Mesodermal cell (in vitro differentiated cells): ENCODE results near the gene SORCS2.

Source experiments
- H3K27ac ChIP-seq: 2 replicates; pipeline ENCODE4 v1.7.0; 2013; ENCODE audit warnings: mild to moderate bottlenecking, low read depth, low read length, moderate library complexity; ENCODE audit not compliant: severe bottlenecking
- H3K36me3 ChIP-seq: 2 replicates; pipeline ENCODE4 v1.7.1; 2013; ENCODE audit warnings: mild to moderate bottlenecking, low read length, moderate library complexity; ENCODE audit not compliant: control insufficient read depth, insufficient read depth
- H3K4me1 ChIP-seq: one replicate; pipeline ENCODE4 v1.7.1; 2013; ENCODE audit warnings: mild to moderate bottlenecking, low read length; ENCODE audit not compliant: insufficient read depth, control insufficient read depth, poor library complexity, severe bottlenecking
- H3K4me3 ChIP-seq: 2 replicates; pipeline ENCODE4 v1.7.0; 2013; ENCODE audit warnings: low read length, control low read depth, mild to moderate bottlenecking; ENCODE audit not compliant: insufficient read depth, poor library complexity, severe bottlenecking; ENCODE audit errors: extremely low read depth
- H3K9me3 ChIP-seq: 2 replicates; pipeline ENCODE4 v1.7.1; 2013; ENCODE audit warnings: mild to moderate bottlenecking, low read length, moderate library complexity; ENCODE audit not compliant: control insufficient read depth
- WGBS, 2 experiments: methylation state at CpG; one replicate each; pipeline ENCODE4 v1.1.5; 2013; ENCODE audit warnings: missing lambda C conversion rate in 2 of 2; ENCODE audit not compliant: insufficient coverage in 2 of 2; 5-methylcytosine and 5-hydroxymethylcytosine counted together

The SORCS2 gene

DNA sequence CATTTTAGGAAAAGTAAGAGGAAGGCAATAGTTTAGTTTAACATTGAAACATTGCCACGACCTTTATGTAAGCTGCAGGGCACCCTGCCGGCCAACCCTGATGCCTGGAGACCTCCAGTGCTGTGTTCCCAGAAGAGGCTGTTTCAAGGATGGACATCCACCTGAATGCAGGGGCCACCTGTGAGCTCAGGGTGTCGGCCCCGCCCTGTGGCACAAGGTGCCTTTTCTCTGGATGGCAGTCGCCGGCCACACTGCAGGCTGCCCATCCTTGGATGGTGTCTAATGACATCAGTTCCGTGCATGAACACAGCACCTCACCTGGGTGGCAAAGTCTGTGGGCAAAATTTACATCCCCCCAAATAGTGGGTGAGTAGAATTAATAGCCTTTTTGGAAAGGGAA is 567.3 kb downstream of the SORCS2 start:
- no peak overlapping the region for H3K27ac ChIP-seq
- H3K9me3 ChIP-seq = no peaks in the 10 kb centered on the region
- no peak overlapping the region for H3K4me3 ChIP-seq
- H3K36me3 ChIP-seq = peaks cover 60% of the 10 kb centered on the region
- 95 to 98% methylated on average over 6 to 7 of the region's 7 CpGs for WGBS, 2 experiments
- no peaks in the 10 kb centered on the region for H3K4me1 ChIP-seq

GRCh38 chr4:7760228-7760627 is 567.9 kb downstream of the SORCS2 start:
- Histone ChIP-seq H3K4me1 (no peaks in the 10 kb centered on the region), H3K9me3 (no peaks in the 10 kb centered on the region), H3K36me3 (peaks cover 64% of the 10 kb centered on the region), H3K27ac (no peak overlapping the region), H3K4me3 (no peak overlapping the region)
- 96 to 100% methylated on average over 5 to 8 of the region's 9 CpGs for WGBS, 2 experiments

- no peak overlapping the region for H3K4me3 ChIP-seq
- WGBS, 2 experiments = 89% methylated on average over 13 of the region's 16 CpGs
- H3K36me3 ChIP-seq = peaks cover 69% of the 10 kb centered on the region
- H3K4me1 ChIP-seq = no peaks in the 10 kb centered on the region
- H3K9me3 ChIP-seq = no peaks in the 10 kb centered on the region
- H3K27ac ChIP-seq = no peak overlapping the region
Measured at GRCh38 chr4:7760706-7761105, 568.4 kb downstream of the SORCS2 start.

GRCh38 chr4:7761312-7761711 is 569.0 kb downstream of the SORCS2 start:
- Histone ChIP-seq H3K27ac (no peak overlapping the region), H3K4me1 (no peaks in the 10 kb centered on the region), H3K36me3 (peaks cover 73% of the 10 kb centered on the region), H3K4me3 (no peak overlapping the region), H3K9me3 (no peaks in the 10 kb centered on the region)
- 84 to 90% methylated on average over 9 to 11 of the region's 11 CpGs for WGBS, 2 experiments

DNA sequence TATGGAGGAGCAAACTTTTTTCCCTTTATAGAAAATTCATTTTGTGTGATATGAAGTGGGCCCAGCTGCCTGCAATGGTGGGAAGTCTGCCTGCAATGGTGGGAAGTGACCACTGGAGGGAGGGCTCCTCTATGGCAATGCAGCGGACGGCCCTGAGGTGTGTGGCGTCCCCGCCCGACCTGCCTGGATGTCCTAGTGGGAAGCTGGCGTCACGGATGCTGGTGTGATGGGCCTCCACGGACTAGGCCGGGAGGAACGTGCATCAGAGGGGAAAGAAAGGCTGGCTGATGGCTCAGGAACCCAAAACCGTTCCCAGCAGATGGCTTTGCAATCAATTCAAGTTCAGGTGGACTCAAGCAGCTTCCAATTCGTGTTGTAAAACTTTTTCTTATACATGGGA is 569.4 kb downstream of the SORCS2 start:
- H3K9me3 ChIP-seq = no peaks in the 10 kb centered on the region
- H3K36me3 ChIP-seq = peaks cover 75% of the 10 kb centered on the region
- no peak overlapping the region for H3K27ac ChIP-seq
- 56 to 57% methylated on average over 12 of the region's 12 CpGs for WGBS, 2 experiments
- H3K4me1 ChIP-seq = no peaks in the 10 kb centered on the region
- no peak overlapping the region for H3K4me3 ChIP-seq

GRCh38 chr4:7762376-7763030 is 570.2 kb downstream of the SORCS2 start:
- H3K9me3 ChIP-seq = no peaks in the 10 kb centered on the region
- no peak overlapping the region for H3K27ac ChIP-seq
- no peaks in the 10 kb centered on the region for H3K4me1 ChIP-seq
- H3K4me3 ChIP-seq = no peak overlapping the region
- peaks cover 83% of the 10 kb centered on the region for H3K36me3 ChIP-seq
- 89 to 91% methylated on average over 11 to 12 of the region's 15 CpGs for WGBS, 2 experiments

DNA sequence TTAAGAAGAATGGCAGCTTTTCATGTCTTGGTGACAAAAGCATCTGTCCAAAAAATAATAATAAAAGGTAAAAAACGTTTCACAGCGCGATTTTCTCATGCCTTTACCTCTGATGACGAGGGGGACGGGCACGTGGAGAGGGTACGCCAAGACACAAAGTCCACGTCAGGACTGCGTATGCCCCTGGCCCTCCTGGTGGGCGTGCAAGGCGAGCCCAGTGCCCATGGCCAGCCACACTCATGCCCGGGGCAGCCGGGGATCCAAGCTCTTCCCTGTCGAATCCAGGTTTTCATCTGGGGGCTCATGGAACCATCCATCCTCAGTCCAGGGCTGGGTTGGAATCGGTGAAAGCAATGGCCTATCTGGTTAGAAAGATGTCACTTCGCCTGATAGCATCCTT is 570.8 kb downstream of the SORCS2 start:
- Histone ChIP-seq H3K4me3 (no peak overlapping the region), H3K36me3 (peaks cover 84% of the 10 kb centered on the region), H3K27ac (no peak overlapping the region), H3K9me3 (no peaks in the 10 kb centered on the region), H3K4me1 (no peaks in the 10 kb centered on the region)
- WGBS, 2 experiments = 91 to 93% methylated on average over 15 of the region's 16 CpGs

- no peak overlapping the region for H3K27ac ChIP-seq
- H3K4me3 ChIP-seq = no peak overlapping the region
- no peaks in the 10 kb centered on the region for H3K4me1 ChIP-seq
- peaks cover 84% of the 10 kb centered on the region for H3K36me3 ChIP-seq
- no peaks in the 10 kb centered on the region for H3K9me3 ChIP-seq
- WGBS, 2 experiments = 88% methylated on average over 8 to 10 of the region's 10 CpGs
Measured at GRCh38 chr4:7763788-7764187, 571.5 kb downstream of the SORCS2 start.

DNA sequence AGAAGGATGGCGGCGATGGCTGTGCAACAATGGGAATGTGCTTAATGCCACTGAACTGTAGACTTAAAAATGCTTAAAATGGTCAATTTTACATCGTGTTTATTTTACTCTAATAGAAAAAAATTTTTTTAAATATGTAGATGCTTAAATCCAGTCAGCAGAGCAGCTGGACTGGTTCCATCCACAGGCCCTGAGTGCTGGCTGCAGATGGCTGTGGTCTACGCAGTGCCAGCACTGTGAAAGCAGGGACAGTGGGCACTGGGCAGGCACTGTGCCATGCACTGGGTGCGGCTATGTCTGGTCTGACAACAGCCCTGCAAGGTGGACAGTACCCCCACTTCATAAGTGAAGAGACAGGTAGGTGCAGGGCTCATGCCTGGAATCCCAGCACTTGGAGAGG is 572.1 kb downstream of the SORCS2 start:
- peaks cover 86% of the 10 kb centered on the region for H3K36me3 ChIP-seq
- 93 to 95% methylated on average over 2 to 4 of the region's 5 CpGs for WGBS, 2 experiments
- no peak overlapping the region for H3K4me3 ChIP-seq
- H3K27ac ChIP-seq = no peak overlapping the region
- H3K9me3 ChIP-seq = no peaks in the 10 kb centered on the region
- no peaks in the 10 kb centered on the region for H3K4me1 ChIP-seq

DNA sequence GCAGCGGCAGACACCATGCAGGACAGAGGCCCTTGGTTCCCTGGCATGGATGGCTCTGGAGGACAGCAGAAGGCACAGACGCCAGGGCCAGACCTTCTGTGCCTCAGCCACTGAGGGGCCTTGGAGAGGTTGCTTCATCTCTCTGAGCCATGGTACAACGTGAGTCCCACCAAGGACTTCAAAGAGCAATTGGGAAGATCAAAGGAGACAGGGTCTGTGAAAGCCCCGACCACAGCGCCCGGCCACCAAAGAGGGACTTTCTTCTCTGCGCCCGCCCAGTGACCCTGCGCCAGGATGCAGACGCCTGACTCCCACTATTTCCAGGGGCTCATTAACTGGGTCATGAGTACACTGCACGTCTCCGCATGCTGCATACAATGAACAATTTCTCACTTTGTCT is 573.3 kb downstream of the SORCS2 start:
- H3K4me1 ChIP-seq = no peaks in the 10 kb centered on the region
- no peaks in the 10 kb centered on the region for H3K9me3 ChIP-seq
- H3K27ac ChIP-seq = no peak overlapping the region
- peaks cover 89% of the 10 kb centered on the region for H3K36me3 ChIP-seq
- H3K4me3 ChIP-seq = no peak overlapping the region
- WGBS, 2 experiments = 96% methylated on average over 12 of the region's 12 CpGs

DNA sequence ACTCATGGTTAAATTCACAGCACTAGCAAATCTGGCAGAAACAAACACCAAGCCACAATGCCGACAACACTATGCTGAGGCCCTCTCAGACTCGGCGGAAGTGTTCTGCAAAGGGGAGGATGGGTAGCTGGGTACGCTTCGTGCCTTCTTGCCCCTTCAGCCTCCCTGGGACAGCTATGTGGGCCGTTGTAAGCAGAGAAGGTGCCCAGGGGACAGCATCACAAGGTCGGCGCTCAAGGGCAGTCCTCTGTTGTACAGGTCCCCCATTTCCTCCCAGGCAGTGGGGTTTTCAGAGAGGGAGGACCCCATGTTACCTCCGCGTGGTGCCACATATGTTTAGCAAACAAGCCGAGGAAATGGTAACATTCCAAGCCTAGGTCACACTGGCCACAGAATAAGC is 573.7 kb downstream of the SORCS2 start:
- peaks cover 89% of the 10 kb centered on the region for H3K36me3 ChIP-seq

More for the DNA sequence above, 573.7 kb downstream of the SORCS2 start:
- Histone ChIP-seq H3K4me1 (no peaks in the 10 kb centered on the region), H3K9me3 (no peaks in the 10 kb centered on the region), H3K27ac (no peak overlapping the region), H3K4me3 (no peak overlapping the region)
- 95 to 99% methylated on average over 9 of the region's 11 CpGs for WGBS, 2 experiments
